Mesenchymal stem cell (in vitro differentiated cells and primary cell): ENCODE measurements around the gene CPNE7.
"Not testable (repeated sequence)": the region's sequence is repeated elsewhere in the genome, so short reads cannot be mapped to it uniquely, and the experiment has no call there.

Experiments
- DNase-seq: peaks from one replicate; pipeline ENCODE4 v3.0.0-alpha.2; 2013
- H2AFZ ChIP-seq: one replicate; pipeline ENCODE4 v1.6.1; 2013; ENCODE audit warnings: low read depth, mild to moderate bottlenecking, control low read depth, inconsistent platforms, low read length, moderate library complexity
- H2AK5ac ChIP-seq: 2 replicates; pipeline ENCODE4 v1.6.1; 2013; ENCODE audit warnings: low read length, moderate library complexity, mild to moderate bottlenecking, inconsistent platforms; ENCODE audit not compliant: severe bottlenecking
- H2BK120ac ChIP-seq: one replicate; pipeline ENCODE4 v1.6.1; 2013; ENCODE audit warnings: low read depth, mild to moderate bottlenecking, inconsistent platforms, low read length, moderate library complexity
- H2BK12ac ChIP-seq, 2 experiments: one replicate each; pipeline ENCODE4 v1.6.1; 2013; ENCODE audit warnings: inconsistent platforms in 2 of 2, low read length in 2 of 2, mild to moderate bottlenecking in 2 of 2, moderate library complexity in 2 of 2, control low read depth in 1 of 2
- H2BK15ac ChIP-seq: one replicate; pipeline ENCODE4 v1.6.1; 2013; ENCODE audit warnings: mild to moderate bottlenecking, low read depth, inconsistent platforms; ENCODE audit not compliant: poor library complexity, severe bottlenecking
- H2BK5ac ChIP-seq: 2 replicates; pipeline ENCODE4 v1.6.1; 2013; ENCODE audit warnings: low read depth, mild to moderate bottlenecking, low read length, control low read depth, inconsistent platforms; ENCODE audit not compliant: poor library complexity, severe bottlenecking
- H3K14ac ChIP-seq, 2 experiments: one replicate each; pipeline ENCODE4 v1.6.1; 2013; ENCODE audit warnings: inconsistent platforms in 2 of 2, low read length in 2 of 2, control low read depth in 1 of 2, mild to moderate bottlenecking in 1 of 2, moderate library complexity in 1 of 2
- H3K18ac ChIP-seq, 2 experiments: one replicate each; pipeline ENCODE4 v1.6.1; 2013; ENCODE audit warnings: inconsistent platforms in 2 of 2, low read length in 2 of 2, control low read depth in 1 of 2, low read depth in 1 of 2, mild to moderate bottlenecking in 1 of 2
- H3K23ac ChIP-seq, 2 experiments: one replicate each; pipeline ENCODE4 v1.6.1; 2013; ENCODE audit warnings: inconsistent platforms in 2 of 2, low read length in 2 of 2, mild to moderate bottlenecking in 2 of 2, moderate library complexity in 2 of 2, control low read depth in 1 of 2
- H3K27ac ChIP-seq: 2 replicates; pipeline ENCODE4 v1.5.1; 2013; ENCODE audit warnings: mild to moderate bottlenecking, moderate library complexity, low read length, control low read depth, inconsistent platforms; ENCODE audit not compliant: poor library complexity, severe bottlenecking
- H3K27me3 ChIP-seq, 2 experiments: 2 replicates each; pipeline versions ENCODE4 v1.6.1 to v1.7.0; 2013; ENCODE audit warnings: low read length in 2 of 2, mild to moderate bottlenecking in 2 of 2, moderate library complexity in 2 of 2, control low read depth in 1 of 2, inconsistent platforms in 1 of 2; ENCODE audit not compliant: control insufficient read depth in 1 of 2, insufficient read depth in 1 of 2
- H3K36me3 ChIP-seq, 2 experiments: 2 replicates each; pipeline versions ENCODE4 v1.6.1 to v1.7.0; 2013; ENCODE audit warnings: low read length in 2 of 2, control low read depth in 1 of 2, inconsistent platforms in 1 of 2, low read depth in 1 of 2, mild to moderate bottlenecking in 1 of 2; ENCODE audit not compliant: insufficient read depth in 2 of 2, control insufficient read depth in 1 of 2
- H3K4ac ChIP-seq, 2 experiments: one replicate each; pipeline ENCODE4 v1.6.1; 2013; ENCODE audit warnings: inconsistent platforms in 2 of 2, low read length in 2 of 2, mild to moderate bottlenecking in 2 of 2, moderate library complexity in 2 of 2, control low read depth in 1 of 2, low read depth in 1 of 2
- H3K4me1 ChIP-seq: 2 replicates; pipeline ENCODE4 v1.6.1; 2013; ENCODE audit warnings: low read depth, low read length, control low read depth; ENCODE audit not compliant: control insufficient read depth, insufficient read depth
- H3K4me2 ChIP-seq: 2 replicates; pipeline ENCODE4 v1.6.1; 2013; ENCODE audit warnings: low read length, mild to moderate bottlenecking, inconsistent platforms; ENCODE audit not compliant: poor library complexity, severe bottlenecking
- H3K4me3 ChIP-seq, 2 experiments: 2 replicates each; pipeline versions ENCODE4 v1.5.1 to v1.7.0; 2013; ENCODE audit warnings: low read length in 2 of 2, mild to moderate bottlenecking in 2 of 2, control low read depth in 1 of 2, low read depth in 1 of 2; ENCODE audit not compliant: insufficient read depth in 1 of 2
- H3K79me1 ChIP-seq: replicated peaks from 2 replicates; pipeline ENCODE4 v1.6.1; 2013; ENCODE audit warnings: mild to moderate bottlenecking, control low read depth, low read length, inconsistent platforms; ENCODE audit not compliant: poor library complexity, severe bottlenecking
- H3K9ac ChIP-seq: 2 replicates; pipeline ENCODE4 v1.7.0; 2013; ENCODE audit warnings: mild to moderate bottlenecking, low read length, moderate library complexity
- H3K9me3 ChIP-seq: 2 replicates; pipeline ENCODE4 v1.7.0; 2013; ENCODE audit warnings: mild to moderate bottlenecking, low read length; ENCODE audit not compliant: control insufficient read depth
- H4K8ac ChIP-seq: one replicate; pipeline ENCODE4 v1.6.1; 2013; ENCODE audit warnings: inconsistent platforms, mild to moderate bottlenecking, low read length, moderate library complexity
- H4K91ac ChIP-seq: one replicate; pipeline ENCODE4 v1.6.1; 2013; ENCODE audit warnings: mild to moderate bottlenecking, low read length, inconsistent platforms
- WGBS: methylation state at CpG from one replicate; pipeline ENCODE4 v1.1.7; 2013; ENCODE audit warnings: mixed read lengths; 5-methylcytosine and 5-hydroxymethylcytosine counted together

CPNE7 gene

GRCh38 chr16:89570342-89570923 is 5.1 kb upstream of the CPNE7 start:
- Histone ChIP-seq H2BK5ac (no peak overlapping the region), H2BK15ac (no peak overlapping the region), H3K18ac (no peak overlapping the region), H3K14ac (no peak overlapping the region), H3K27ac (no peak overlapping the region), H3K4me2 (no peak overlapping the region), H3K4me1 (peaks cover 26% of the 10 kb centered on the region), H3K36me3 (peaks cover 0 to 5% of the 10 kb centered on the region in 2 experiments), H4K91ac (no peak overlapping the region), H2AK5ac (no peak overlapping the region), H3K9ac (no peak overlapping the region), H3K4me3 (no peak overlapping the region), H3K23ac (no peak overlapping the region), H2AFZ (no peak overlapping the region), H4K8ac (no peak overlapping the region), H3K27me3 (peaks cover 9 to 47% of the 10 kb centered on the region in 2 experiments), H3K79me1 (no peaks in the 10 kb centered on the region), H2BK12ac (no peak overlapping the region), H2BK120ac (no peak overlapping the region), H3K4ac (no peak overlapping the region), H3K9me3 (no peaks in the 10 kb centered on the region)
- WGBS: 89% methylated on average over 25 of the region's 30 CpGs
- no peak for DNase-seq

GRCh38 chr16:89570983-89571598 is 4.5 kb upstream of the CPNE7 start:
- peaks cover 9 to 50% of the 10 kb centered on the region in 2 experiments for H3K27me3 ChIP-seq

GRCh38 chr16:89571636-89572035 is 3.9 kb upstream of the CPNE7 start:
- H2BK15ac ChIP-seq: peak overlapping the region; percentile 12
- H2BK5ac ChIP-seq: no peak overlapping the region
- H2AK5ac ChIP-seq: no peak overlapping the region
- no peak overlapping the region for H3K14ac ChIP-seq
- peaks cover 0 to 3% of the 10 kb centered on the region in 2 experiments for H3K36me3 ChIP-seq
- H3K4me2 ChIP-seq: no peak overlapping the region
- 94% methylated on average over 18 of the region's 18 CpGs for WGBS
- H3K79me1 ChIP-seq: no peaks in the 10 kb centered on the region
- H3K9me3 ChIP-seq: no peaks in the 10 kb centered on the region
- H3K23ac ChIP-seq: no peak overlapping the region
- no peak overlapping the region for H3K9ac ChIP-seq
- peaks cover 9 to 55% of the 10 kb centered on the region in 2 experiments for H3K27me3 ChIP-seq
- no peak overlapping the region for H3K4ac ChIP-seq
- no peak overlapping the region for H4K91ac ChIP-seq
- no peak overlapping the region for H2AFZ ChIP-seq
- H3K27ac ChIP-seq: no peak overlapping the region
- H4K8ac ChIP-seq: no peak overlapping the region
- H2BK12ac ChIP-seq: no peak overlapping the region
- peaks cover 27% of the 10 kb centered on the region for H3K4me1 ChIP-seq
- H3K4me3 ChIP-seq: no peak overlapping the region
- DNase-seq: no peak
- no peak overlapping the region for H3K18ac ChIP-seq
- no peak overlapping the region for H2BK120ac ChIP-seq

More at GRCh38 chr16:89570983-89571598, 4.5 kb upstream of the CPNE7 start:
- H3K23ac ChIP-seq, H3K9me3 ChIP-seq, H4K91ac ChIP-seq, H3K4me2 ChIP-seq, H4K8ac ChIP-seq, H3K18ac ChIP-seq, H2AK5ac ChIP-seq, H3K36me3 ChIP-seq, H2BK12ac ChIP-seq, H3K4ac ChIP-seq, DNase-seq, H2AFZ ChIP-seq, H3K4me3 ChIP-seq, H2BK120ac ChIP-seq, H3K14ac ChIP-seq, H2BK5ac ChIP-seq, H3K9ac ChIP-seq, H2BK15ac ChIP-seq, H3K27ac ChIP-seq, H3K79me1 ChIP-seq: not testable (repeated sequence)
- H3K4me1 ChIP-seq: peaks cover 25% of the 10 kb centered on the region
- 96% methylated on average over 34 of the region's 36 CpGs for WGBS

- peaks cover 28% of the 10 kb centered on the region for H3K4me1 ChIP-seq
- no peak overlapping the region for H3K27ac ChIP-seq
- no peak for DNase-seq
- WGBS: 96% methylated on average over 14 of the region's 14 CpGs
- H2BK120ac ChIP-seq: no peak overlapping the region
- H2BK5ac ChIP-seq: no peak overlapping the region
- H4K91ac ChIP-seq: no peak overlapping the region
- H3K27me3 ChIP-seq: peaks cover 9 to 59% of the 10 kb centered on the region in 2 experiments
- no peak overlapping the region for H2AFZ ChIP-seq
- no peak overlapping the region for H4K8ac ChIP-seq
- no peak overlapping the region for H2BK15ac ChIP-seq
- no peak overlapping the region for H3K14ac ChIP-seq
- H3K4ac ChIP-seq: no peak overlapping the region
- H3K9ac ChIP-seq: no peak overlapping the region
- H3K4me3 ChIP-seq: no peak overlapping the region
- H2BK12ac ChIP-seq: no peak overlapping the region
- no peak overlapping the region for H3K4me2 ChIP-seq
- no peak overlapping the region for H3K18ac ChIP-seq
- no peaks in the 10 kb centered on the region for H3K9me3 ChIP-seq
- no peaks in the 10 kb centered on the region for H3K79me1 ChIP-seq
- H2AK5ac ChIP-seq: no peak overlapping the region
- H3K36me3 ChIP-seq: peaks cover 0 to 3% of the 10 kb centered on the region in 2 experiments
- no peak overlapping the region for H3K23ac ChIP-seq
Measured at GRCh38 chr16:89572073-89572484, 3.5 kb upstream of the CPNE7 start.
